Fibroblast of skin of right quadriceps (primary cell): ENCODE data around the gene SLC35B2.

Experiments
- DNase-seq: peaks from one replicate; pipeline ENCODE4 v3.0.0-alpha.2; 2013

The SLC35B2 gene

DNA sequence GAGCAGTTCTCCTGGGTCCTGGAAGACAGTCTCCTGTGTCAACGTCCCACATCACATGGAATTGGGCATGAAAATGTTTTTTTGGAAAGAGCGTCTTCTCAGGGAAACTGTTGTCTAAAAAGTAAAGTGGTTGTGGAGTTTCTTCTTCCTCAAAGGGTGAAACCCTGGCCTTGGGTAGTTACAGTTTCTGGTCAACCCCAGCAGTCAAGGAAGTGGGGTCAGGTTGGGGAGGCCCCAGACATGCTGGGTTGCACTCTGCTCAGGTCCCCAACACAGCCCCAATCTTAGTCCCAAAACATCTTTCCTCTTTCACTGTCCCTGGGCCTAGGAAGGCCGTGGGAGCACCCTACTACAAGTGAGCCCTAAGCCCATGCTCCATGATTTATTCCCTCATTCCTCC is 9.0 kb upstream of the SLC35B2 start:
- no peak for DNase-seq

DNA sequence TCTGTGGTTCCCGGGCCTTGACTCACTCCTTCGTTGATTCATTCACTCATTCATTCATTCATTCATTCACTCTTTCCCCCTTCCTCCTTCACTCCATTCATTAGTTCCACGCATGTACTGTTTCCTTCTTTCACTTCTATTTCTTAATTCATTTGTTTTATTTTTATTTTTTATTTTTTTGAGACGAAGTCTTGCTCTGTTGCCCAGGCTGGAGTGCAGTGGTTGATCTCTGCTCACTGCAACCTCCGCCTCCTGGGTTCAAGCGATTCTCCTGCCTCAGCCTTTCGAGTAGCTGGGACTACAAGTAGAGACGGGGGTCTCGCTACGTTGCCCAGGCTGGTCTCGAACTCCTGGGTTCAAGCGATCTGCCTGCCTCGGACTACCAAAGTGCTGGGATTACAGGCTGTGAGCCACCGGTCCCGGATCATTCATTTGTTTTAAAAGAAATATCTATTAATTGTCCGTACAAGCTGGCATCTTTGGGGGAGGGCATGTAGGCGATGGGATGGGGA is 8.4 kb upstream of the SLC35B2 start:
- no peak for DNase-seq

DNA sequence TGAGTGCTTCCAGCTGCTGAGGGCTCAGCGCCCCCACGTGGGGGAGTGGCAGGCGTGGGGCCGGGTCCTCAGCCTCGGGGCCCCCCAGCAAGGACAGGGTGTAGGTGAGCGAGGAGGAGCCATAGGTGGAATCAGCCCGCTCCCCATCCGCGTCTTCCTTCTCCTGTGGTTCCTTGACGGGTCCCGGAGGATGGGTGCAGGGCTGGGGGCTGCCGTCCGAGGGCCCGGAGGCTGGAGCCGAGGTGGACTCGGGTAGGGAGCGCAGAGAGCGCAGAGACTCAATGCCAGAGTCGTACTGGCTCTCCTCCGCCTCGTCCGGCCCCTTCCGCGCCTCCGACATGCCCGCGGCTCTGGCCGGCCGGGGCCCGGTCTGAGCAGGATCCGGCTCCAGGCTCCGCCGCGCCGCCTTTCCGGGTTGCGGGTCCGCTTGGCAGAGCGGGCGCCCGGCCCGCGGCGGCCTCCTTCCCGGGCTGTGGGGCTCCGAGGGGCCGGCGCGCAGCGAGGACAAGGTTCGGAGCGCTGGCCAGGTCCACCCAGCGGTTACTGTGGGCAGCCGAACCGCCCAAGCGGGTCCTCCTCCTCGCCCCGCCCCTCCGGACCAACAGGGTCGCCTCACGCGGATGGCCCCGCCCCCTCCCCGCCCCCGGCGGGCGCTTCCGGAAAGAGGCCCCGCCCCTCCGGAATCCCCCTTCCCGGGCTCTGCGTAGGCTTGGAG is 7.8 kb upstream of the SLC35B2 start, which contains the start of gene NFKBIE:
NFKBIE (minus strand) TSS at position 545 of the 715 bp plus-strand sequence; CDS start at position 340, 205 bp downstream.
- peak; percentile 85 for DNase-seq

DNA sequence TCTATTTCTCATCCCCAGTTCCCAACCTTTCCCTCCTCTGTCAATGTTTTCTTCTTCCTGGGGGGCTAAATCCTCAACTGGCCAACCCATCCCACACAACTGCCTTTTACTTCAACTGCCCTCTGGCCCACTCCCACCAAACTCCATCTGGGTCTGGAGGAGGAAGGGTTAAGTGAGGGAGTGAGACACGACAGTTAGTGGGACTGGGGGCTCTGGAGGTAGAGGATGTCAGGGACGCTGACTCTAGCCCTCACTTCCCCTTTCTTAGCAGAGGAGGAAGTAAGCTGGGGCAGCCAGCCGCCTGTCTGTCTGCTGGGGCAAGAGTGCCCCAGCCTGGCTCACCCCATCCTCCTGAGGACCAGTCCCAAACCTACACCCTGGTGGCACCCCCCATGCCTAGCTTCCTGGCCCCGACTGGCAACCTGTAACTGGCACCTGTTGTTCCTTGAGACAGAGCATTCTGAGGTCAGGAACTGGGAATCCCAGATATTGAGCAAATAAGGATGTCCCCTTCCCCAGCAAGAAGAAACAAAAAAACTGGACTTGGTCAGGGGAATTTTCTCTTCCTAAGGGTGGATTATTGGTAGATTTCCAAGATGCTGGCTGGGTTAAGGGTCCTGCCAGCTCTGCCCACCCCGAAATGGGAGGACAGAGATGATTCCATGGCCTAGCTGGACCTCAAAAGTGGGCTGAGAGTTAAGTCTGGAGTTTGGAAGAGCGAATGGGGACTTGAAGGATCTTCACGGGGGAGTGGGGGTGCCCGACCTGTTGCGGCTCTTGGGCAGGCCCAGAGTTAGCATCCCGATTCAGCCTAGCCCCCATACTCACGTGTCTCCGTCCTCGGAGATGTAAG is 7.1 kb upstream of the SLC35B2 start:
- DNase-seq = no peak

DNA sequence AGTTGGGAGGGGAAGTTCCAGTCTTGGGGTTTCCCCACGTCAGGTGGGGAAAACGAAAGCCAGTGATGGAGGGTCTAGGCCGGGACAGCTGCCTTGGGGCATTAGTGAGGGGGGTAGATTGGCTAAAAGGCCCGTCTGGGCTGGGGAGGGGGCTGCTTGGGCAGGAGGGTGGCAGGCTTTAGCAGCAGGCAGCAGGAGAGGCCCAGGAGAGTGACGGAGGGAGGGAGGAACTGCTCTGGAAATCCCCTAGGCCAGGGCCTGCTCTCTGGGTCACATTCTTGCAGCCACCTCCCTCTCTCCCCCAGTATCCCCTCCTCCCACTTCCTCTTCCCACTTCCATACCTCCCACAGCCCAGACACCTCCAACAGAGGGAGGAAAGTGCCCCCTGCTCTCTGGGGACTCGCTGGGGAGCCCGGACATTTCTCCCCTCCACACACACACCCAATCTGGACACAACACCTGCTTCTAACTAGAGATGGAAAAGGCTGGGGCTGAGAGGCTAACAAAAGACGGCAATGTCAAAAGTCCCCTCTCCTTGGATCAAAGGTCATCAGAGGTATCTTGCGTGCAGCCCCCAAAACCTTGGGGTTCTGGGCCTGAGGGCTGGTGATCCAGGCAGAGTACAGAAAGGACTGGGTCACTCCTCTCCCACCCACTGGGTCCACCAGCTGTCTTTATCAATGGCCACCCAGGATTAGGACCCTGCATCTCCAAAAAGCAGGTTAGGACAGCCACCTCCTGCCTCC is 6.2 kb upstream of the SLC35B2 start:
- DNase-seq = no peak

DNA sequence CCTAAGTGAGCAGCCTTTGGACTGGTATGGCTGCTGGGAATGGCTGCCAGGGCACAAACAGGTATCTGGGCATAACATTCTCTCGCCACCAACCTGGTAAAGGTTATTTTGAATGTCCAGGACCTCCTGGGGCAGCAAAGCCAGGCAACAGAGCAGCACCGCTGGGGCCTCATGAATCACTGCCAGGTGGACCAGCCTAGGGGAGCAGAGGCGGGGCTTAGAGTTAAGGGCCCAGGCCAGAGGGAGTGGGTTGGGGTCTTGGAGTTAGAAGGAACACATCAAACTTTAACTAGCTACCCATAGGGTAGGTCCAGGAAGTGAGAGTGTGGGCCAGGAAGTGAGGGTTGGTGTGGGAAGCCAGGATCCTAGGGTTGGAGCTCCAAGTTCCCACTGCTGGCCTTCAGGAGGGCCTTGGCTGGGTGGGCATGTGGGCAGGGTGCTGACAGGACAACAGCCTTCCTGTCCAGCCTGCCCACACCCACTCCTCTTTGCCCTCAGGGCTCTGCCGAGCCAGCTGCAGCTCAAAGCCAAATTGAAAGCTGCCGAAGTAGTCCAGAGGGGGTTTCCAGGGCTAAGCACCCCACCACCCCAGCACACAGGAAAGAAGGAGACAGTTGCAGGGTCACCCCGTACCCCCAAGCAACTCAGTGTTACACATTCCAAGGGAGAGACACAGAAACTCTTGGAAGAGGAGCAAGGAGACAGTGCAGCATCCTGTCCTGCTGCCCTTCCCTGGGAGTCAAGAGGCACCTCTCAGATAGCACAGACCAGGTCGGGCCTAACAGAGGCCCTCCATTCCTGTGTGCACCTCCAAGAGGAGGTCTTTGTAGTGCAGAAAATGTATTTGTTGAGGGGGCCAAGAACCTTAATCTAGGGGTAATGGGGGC is 5.4 kb upstream of the SLC35B2 start:
- DNase-seq = no peak

DNA sequence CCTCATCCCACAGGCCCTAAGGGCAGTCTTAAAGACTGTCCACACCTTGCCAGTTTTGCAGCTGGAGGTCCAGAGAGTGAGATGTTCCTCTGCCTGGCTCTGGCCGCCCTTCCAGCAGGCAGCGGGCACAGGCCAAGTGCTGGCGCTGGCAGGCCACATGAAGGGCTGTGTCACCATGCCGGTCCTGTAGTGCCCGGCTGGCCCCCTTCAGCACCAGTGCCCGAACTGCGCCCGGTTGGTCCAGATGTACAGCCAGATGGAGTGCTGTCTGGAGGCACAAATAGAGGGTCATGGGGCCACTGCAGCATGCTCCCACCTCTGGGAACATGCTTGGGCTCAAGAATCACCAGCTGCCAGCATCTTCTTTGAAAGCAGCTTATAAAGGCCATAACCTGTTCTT is 4.3 kb upstream of the SLC35B2 start:
- DNase-seq = no peak

DNA sequence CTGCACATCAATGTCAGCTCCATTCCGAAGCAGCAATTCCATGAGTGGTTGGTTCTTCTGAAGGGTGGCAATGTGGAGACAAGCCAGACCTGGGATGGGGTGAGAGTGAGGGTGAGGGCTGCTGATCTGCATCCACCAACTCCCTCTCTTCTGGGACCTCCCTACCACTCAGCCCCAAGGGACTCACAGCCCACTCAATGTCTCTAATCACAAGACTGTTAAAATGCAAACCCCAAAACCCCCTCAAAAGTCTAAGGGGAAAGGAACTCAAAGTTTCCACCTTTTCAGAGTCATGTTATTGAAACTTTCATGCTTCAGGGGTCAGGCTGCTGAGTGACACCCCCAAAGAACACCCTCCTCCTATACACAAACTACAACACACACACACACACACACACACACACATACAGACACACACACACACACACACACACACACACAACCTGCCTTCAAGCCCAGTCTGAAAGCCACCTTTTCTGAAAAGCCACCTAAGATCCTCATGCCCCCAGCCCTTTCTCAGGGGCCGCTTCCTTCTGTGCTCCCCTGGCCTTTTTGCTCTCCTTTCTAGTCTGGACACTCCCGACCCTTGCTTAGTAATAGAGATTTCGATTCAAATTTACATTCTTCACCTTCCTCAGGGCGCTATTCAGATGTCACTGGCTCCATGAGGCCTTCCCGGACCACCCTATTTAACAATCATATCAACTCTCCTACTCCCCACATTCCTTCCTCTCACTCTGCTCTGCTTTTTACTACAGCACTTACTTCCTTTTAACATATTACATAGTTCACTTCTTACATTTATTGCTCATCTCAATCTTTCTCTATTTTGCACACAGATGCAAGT is 3.3 kb upstream of the SLC35B2 start:
- DNase-seq = no peak

DNA sequence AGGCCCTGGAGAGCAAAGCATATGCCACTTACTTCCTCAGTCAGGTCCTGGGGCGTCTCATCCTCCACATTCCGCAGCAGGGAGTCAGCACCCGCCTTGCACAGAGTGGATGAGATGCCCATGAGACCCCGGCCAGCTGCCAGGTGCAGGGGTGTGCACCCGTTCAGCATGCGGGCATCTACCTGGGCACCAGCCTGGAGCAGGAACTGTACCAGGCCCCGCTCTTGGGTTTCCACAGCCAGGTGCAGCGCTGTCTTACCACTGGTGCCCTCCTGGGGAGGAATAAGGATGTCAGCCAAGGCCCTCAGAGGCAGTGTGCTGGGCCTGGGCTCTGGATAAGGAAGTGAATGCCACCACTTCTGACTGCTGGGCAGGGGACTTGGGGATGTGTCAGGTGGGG is 2.7 kb upstream of the SLC35B2 start:
- no peak for DNase-seq

DNA sequence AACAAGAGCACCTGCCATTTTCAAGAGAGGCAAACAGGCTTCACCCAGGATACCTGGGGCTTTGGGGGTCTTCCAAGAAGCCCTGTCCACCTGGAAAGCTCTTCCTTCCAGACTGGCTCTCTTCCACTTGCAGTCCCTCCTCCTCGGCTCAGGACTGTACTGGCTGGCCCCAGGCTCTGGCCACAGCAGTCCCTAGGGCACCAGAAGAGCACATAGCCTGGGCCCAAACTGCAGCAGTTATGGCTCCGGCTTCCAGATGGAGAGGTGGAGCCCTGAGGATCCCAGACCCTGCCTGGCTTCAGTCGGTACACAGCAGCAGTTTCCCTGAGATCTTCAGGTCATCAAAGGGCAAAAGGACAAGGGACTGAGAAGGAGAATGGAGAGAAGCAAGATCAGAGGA is 1.6 kb upstream of the SLC35B2 start:
- no peak for DNase-seq

DNA sequence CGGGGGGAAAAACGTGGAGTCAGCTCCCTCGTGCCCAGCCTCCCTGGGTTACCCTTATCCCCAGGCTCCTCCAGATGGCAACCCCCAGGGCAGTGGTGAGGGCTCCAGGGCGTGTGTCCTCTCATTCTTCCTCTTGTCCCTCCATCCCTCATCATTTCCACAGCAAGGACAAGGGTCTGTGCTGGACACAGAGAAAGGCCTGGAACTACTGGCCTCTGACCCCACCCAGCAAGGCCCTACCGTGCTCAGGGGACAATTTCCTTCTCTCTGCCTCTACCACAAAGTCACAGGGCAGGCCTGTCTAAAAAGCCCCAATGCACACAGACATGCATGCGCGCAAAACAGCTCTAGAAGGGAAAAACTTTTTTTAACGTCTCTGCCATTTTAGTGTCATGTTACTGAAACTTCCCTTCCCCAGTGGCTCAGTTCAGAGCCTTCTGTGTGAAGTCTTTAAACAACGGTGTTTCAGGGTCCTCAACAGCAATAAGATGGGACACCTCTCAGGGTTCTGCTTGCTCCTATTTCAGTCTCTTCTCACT is 1.1 kb upstream of the SLC35B2 start:
- DNase-seq = no peak

DNA sequence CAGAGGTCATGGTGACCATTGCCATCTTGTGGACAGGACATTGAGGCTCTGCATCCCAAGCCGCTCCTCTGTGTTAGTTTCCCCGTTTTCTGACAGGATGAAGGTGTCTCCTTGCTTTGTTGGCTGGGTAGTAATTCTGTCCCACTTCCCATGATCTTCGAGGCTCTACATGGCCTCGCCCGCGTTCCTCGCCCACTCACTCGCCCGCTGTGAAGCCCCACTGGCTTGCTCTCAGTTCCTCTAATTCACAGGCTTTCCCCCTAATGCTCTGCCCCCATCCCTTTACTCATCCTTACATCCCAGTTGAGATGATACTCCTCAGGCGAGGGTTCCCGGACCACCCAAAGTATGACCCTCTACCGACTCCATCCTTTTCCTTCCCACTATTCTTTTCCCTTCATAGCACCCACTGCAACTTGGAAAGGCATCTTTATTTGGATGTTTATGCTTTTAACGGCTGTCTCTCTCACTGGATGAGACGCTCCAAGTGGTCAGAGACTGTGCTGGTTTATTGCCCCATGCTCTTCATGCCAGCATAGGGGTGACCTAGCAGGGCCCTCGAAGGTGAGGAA is 511 bp upstream of the SLC35B2 start:
- no peak for DNase-seq

DNA sequence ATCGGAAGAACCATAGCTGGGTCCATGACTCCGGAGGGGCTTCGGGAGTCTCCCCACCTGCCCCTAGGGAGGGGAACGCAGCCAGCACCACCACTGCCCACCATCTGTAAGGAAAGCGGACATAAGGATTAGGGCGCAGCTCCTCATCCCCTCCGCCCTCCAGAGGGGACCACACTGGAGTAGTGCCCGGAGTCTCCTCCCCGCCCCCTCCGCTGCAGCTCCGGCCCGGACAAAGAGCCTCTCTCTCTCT is 628 bp downstream of the SLC35B2 start:
- DNase-seq = no peak

DNA sequence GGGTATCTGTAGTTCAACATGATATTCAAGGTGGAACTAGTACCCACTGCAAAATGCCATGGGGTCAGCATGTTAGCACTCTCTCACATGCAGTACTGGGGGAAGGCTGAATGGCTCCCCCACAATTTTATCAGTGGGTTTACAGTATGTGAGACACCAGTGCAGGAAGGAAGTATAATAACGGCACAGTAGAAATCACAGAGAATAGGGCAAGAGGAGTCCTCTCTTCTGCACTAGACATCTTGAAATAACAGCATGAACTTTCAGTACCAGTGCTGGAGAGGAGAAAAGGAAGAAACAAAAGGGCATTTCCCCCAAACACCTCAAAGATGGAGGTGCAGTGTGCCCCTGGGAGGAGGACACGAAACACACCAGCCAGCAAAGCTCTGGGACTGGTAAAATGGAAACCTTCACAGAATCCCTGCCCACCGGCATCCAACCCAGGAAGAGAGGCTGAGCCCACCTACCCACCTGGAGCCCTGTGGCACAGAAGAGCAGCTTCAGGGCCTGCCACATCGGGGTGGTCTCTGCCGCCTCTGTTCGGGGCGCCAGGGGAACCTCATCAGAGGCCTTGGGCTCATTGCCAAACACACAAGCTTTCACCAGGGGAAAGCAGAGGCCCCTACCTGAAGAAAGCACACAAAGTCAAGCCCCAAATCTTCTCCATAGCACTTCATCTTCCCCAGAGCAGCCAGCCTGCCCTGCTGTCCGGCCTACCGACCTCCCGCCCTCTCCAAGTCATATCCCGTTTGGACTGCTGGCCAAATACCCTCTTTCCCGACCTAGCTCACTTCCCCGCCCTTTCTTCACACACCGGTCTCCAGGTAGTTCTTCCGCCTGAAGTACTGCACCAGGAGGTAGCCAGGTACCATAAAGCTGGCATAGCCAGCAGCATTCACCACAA is 1.2 kb downstream of the SLC35B2 start:
- DNase-seq = no peak

DNA sequence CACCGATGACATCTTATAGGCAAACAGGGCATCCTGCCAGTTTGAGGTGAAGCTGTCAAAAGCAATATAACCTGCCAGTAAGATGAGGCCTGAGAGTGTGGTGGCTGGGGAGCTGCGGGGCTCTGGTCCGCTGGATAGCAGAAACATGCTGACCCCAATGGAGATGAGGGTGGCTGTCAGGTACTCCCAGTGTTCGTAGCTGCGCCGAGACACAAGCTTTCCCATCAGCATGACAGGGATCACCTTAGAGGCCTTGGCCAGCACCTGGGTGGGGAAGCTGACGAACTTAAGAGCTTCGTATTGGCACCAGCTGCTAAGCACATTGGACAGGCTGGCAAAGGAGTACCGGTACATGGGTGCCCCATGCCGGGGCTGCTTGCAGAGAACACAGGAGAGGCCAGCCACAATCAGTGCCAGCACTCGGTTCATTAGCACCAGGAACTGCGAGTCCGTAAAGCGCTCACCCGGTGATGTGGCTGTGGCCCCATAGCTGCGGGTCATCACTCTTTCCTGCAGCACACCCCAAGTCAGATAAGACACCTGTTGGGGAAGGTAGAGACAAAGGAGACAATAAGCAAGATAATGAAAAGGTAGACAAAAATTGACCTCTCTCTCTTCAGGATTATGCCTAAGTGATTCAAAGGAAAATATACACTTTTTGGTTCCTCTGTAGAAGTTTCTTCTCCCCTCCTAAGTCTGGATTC is 2.1 kb downstream of the SLC35B2 start:
- peak; percentile 23 for DNase-seq

DNA sequence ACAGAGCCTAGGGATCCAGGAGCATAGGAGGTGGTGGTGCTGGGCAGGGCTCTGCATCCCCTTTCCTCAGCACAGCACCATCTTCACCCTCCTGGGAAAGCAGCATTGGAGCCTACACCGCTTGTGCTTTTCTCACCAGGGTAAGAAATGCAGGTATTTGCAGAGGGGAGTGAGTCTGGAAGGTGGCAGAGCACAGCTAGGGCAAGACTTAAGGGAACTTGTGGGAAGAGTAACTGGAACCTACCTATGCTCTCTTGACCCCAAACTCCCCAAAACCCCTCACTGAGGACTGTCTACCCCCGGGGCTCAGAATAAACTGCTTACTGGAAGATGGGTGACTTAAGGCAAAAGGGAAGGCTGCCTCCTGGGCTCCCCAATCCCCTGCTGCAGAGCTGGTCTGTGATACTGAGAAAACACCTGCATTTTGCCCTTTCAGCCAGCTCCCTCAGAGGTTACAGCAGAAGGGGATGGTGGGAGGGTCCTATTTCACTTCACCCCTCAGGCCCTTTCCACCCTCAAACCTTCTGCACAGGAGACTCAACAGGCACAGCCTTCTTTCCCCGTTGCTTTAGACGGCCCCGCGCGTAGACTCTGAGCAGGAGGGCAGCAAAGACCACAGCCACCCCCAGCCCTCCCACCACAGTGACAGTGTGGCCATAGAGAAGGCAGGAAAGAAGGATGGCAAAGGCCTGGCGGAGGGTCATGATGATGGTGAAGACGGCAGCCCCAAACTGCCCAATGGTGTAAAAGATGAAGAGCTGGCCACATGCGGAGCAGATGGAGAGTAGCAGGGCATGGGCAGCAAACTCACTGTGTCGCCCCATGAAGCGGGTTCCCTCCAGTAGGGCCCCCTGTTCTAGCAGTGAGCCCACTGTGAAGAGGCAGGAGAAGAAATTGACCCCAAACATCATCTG is 2.9 kb downstream of the SLC35B2 start:
- DNase-seq = no peak

DNA sequence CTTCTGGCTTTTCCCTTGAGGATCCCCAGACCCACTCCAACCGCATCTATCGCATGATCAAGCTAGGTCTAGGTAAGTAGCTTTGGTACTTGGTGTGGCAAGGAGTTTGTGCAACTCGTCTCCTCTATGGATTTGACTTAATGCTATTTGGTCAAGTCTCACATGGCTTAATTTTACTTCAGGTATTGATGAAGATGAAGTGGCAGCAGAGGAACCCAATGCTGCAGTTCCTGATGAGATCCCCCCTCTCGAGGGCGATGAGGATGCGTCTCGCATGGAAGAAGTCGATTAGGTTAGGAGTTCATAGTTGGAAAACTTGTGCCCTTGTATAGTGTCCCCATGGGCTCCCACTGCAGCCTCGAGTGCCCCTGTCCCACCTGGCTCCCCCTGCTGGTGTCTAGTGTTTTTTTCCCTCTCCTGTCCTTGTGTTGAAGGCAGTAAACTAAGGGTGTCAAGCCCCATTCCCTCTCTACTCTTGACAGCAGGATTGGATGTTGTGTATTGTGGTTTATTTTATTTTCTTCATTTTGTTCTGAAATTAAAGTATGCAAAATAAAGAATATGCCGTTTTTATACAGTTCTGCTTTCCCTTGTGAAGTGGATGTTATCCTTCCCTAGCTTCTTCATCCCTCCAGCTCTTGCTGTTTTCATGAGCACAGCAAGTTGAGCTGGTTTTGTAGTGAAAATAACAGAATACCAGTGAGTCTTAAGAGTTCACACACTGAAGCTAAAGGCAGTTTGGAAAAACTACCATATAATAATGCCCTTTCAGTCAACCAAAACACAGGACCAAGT is 3.8 kb downstream of the SLC35B2 start:
- DNase-seq = peak; percentile 28
